ENCODE measurements around the gene KBTBD8. TPM values are rescaled to one million over a fixed set of nuclear protein-coding genes. Genes with fewer than 3 reads are reported as not detected.
A peak's percentile ranks its signal among the peaks of the same experiment; 100 is the strongest.

KBTBD8 gene
- total RNA-seq, 2 donors from 2014 or later: 1.0 to 8.0 TPM

DNA sequence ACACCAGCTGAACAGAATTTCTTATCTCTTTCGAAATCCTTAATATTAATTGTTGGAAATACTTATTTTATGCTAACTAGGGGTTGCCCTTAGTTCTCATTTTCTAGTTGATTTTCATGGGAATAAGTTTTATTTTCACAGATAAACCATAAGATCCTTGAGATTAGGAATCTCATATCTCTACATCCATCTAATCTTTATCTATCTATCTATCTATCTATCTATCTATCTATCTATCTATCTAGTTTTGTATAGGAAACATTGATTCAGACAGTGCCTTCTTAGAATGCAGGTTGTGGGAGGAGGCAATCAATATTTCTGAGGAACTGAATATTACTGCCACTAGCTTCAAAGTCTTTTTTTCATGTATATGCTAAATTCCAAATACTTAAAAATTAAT is 3.5 kb upstream of the KBTBD8 start:
- WGBS: 85% methylated on average over 1 of the region's 1 CpG
- Histone ChIP-seq H3K27ac (no peak overlapping the region), H3K4me3 (no peak overlapping the region), H3K9me3 (no peaks in the 10 kb centered on the region), H3K36me3 (no peaks in the 10 kb centered on the region), H3K4me1 (replicated peaks) (no peaks in the 10 kb centered on the region), H3K27me3 (replicated peaks; ENCODE audit: insufficient read depth) (no peaks in the 10 kb centered on the region)
- DNase-seq (ENCODE audit: low spot score): no peak
- no peak for TF ChIP-seq POLR2A (IDR thresholded peaks at IDR 0.05)
- intact Hi-C loops (cut with DNase I): no loop called here

DNA sequence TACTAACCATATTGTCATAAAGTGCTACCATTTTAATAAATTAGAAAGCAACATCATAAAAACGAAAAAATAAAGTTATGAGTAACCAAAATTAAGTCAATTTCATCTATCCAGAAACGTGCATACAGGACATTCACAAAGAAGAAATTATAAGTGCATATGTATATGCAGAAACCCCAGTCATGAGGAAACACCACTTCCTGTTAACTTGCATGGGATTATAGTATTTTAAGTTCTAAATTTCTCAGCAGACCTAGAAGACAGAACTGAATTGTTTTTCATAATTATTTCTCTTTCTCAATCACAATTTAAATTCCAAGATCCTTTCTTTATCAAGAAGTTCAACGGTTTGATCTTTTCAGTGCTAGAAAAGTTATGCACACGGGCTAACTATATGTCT is 1.4 kb upstream of the KBTBD8 start:
- no peak overlapping the region for H3K4me3 ChIP-seq
- WGBS: 64% methylated on average over 4 of the region's 4 CpGs
- no peak for DNase-seq (ENCODE audit: low spot score)
- intact Hi-C loops (cut with DNase I): no loop called here
- H3K27ac ChIP-seq: no peak overlapping the region
- H3K4me1 ChIP-seq (replicated peaks): no peaks in the 10 kb centered on the region
- no peaks in the 10 kb centered on the region for H3K27me3 ChIP-seq (replicated peaks; ENCODE audit: insufficient read depth)
- no peaks in the 10 kb centered on the region for H3K9me3 ChIP-seq
- H3K36me3 ChIP-seq: no peaks in the 10 kb centered on the region
- TF ChIP-seq, protein P1, sequence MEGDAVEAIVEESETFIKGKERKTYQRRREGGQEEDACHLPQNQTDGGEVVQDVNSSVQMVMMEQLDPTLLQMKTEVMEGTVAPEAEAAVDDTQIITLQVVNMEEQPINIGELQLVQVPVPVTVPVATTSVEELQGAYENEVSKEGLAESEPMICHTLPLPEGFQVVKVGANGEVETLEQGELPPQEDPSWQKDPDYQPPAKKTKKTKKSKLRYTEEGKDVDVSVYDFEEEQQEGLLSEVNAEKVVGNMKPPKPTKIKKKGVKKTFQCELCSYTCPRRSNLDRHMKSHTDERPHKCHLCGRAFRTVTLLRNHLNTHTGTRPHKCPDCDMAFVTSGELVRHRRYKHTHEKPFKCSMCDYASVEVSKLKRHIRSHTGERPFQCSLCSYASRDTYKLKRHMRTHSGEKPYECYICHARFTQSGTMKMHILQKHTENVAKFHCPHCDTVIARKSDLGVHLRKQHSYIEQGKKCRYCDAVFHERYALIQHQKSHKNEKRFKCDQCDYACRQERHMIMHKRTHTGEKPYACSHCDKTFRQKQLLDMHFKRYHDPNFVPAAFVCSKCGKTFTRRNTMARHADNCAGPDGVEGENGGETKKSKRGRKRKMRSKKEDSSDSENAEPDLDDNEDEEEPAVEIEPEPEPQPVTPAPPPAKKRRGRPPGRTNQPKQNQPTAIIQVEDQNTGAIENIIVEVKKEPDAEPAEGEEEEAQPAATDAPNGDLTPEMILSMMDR (IDR thresholded peaks at IDR 0.05): no peak
- TF ChIP-seq POLR2AphosphoS5 (IDR thresholded peaks at IDR 0.05) (no peak), POLR2A (IDR thresholded peaks at IDR 0.05) (no peak)

DNA sequence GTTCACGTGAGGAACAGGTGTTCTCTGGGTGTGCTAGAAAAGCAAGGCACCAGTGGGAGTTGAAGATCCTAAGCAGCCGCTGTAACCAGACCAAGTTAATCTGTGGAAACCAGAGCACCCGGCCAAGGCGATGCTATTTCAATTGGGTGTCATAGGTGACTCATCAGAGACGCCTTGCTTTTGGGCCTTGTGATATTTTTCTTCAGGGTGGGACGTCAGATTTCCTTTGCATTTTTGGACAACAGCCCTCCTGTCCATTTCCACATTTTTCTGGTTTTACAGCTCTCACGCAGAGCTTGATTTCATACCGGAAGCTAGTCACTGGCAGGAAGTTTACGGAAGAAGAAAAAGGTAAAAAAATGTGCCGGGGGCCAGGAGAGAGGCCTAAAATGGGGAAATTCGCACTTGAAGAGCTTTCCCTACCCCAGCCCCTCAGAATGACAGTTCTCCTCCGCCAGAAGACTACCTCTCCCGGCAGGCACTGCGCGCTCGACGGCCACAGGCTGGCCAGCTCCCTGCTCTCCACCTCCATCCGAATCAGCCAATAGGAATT is 471 bp upstream of the KBTBD8 start:
- Histone ChIP-seq H3K9me3 (no peaks in the 10 kb centered on the region), H3K4me1 (replicated peaks) (no peaks in the 10 kb centered on the region), H3K27me3 (replicated peaks; ENCODE audit: insufficient read depth) (no peaks in the 10 kb centered on the region), H3K36me3 (no peaks in the 10 kb centered on the region), H3K27ac (no peak overlapping the region), H3K4me3 (peak overlapping the region; percentile 68 to 80)
- 9% methylated on average over 18 of the region's 18 CpGs for WGBS
- no peak for DNase-seq (ENCODE audit: low spot score)
- TF ChIP-seq POLR2A (IDR thresholded peaks at IDR 0.05) (no peak), POLR2AphosphoS5 (IDR thresholded peaks at IDR 0.05) (no peak)
- intact Hi-C loops (cut with DNase I): no loop called here

DNA sequence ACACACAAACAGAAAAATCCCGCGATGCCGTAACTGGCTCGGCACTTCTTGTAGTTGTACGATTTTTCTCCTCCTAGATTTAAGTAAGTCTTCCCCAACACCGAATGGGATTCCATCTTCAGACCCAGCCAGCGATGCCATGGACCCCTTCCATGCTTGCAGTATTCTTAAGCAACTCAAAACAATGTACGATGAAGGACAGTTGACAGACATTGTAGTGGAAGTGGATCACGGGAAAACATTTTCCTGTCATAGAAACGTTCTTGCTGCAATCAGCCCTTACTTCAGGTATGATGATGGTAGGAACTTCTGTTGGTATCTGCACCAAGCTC is 763 bp downstream of the KBTBD8 start:
- Histone ChIP-seq H3K9me3 (no peaks in the 10 kb centered on the region), H3K27me3 (replicated peaks; ENCODE audit: insufficient read depth) (no peaks in the 10 kb centered on the region), H3K4me3 (peak overlapping the region; percentile 68 to 80), H3K4me1 (replicated peaks) (no peaks in the 10 kb centered on the region), H3K36me3 (no peaks in the 10 kb centered on the region), H3K27ac (no peak overlapping the region)
- WGBS: 7% methylated on average over 10 of the region's 10 CpGs
- DNase-seq (ENCODE audit: low spot score): no peak
- no peak for TF ChIP-seq POLR2AphosphoS5 (IDR thresholded peaks at IDR 0.05)
- TF ChIP-seq, protein P1 (IDR thresholded peaks at IDR 0.05): no peak
- TF ChIP-seq POLR2A (IDR thresholded peaks at IDR 0.05): no peak
- intact Hi-C loops (cut with DNase I): no loop called here

DNA sequence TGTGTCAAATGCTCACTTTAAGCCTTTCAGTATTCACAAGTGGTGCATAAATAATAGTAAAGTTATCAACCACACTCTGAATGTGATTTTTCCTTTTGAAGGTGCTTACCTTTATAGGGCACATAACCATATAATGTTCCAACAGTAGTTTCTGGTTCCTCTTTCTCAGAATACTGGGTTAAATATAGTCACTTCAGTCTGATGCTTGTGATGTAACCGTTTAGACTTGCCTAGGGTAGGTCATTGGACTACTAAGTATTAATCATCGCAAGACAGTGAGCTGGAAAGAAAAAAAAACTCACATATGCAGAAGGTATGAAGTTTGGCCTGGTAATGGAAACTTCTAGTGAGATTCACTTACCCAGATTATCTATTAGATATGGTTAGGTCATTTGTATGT is 1.9 kb downstream of the KBTBD8 start:
- no peak overlapping the region for H3K4me3 ChIP-seq
- DNase-seq (ENCODE audit: low spot score): no peak
- WGBS: 83% methylated on average over 2 of the region's 2 CpGs
- H3K27me3 ChIP-seq (replicated peaks; ENCODE audit: insufficient read depth): no peaks in the 10 kb centered on the region
- no peaks in the 10 kb centered on the region for H3K4me1 ChIP-seq (replicated peaks)
- H3K9me3 ChIP-seq: no peaks in the 10 kb centered on the region
- TF ChIP-seq POLR2AphosphoS5 (IDR thresholded peaks at IDR 0.05) (no peak), POLR2A (IDR thresholded peaks at IDR 0.05) (no peak)
- TF ChIP-seq, protein P1 (IDR thresholded peaks at IDR 0.05): no peak
- intact Hi-C loops (cut with DNase I): no loop called here
- no peaks in the 10 kb centered on the region for H3K36me3 ChIP-seq
- H3K27ac ChIP-seq: no peak overlapping the region

DNA sequence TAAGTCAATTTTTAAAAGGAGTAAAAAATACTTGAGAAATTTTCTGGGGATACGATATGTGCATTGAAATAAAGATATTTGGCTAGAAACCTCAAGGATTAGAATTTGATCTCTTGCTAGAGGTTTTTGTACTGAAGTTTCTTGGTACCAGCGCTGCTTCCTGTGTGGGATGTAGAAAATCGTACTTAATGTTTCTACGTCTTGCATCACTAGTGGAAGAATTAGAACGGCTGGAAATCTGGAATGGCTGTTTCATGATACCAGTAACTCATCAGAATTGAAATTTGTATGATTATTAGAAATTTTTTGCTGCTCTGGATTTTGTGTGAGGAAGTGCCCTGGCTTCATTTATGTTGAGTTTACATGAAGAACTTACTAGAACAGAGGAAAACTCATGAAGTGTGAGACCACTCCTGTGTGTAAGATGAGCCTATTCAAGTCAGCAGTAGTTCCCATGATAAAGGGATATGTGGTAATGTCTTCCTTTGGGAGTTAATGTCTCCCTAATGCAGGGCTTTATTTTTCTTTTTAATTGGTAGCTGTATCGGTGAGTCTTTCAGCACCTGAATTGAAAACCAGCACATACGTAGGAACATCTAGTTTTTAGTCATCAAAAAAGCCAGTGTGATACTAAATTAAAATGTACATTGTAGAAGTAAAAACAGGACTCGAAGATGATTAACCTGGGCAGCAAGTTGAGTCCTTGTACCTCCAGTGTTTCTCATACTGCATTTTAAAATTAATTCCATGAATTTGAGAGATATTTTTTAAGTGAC is 3.2 kb downstream of the KBTBD8 start:
- H3K27ac ChIP-seq: no peak overlapping the region
- intact Hi-C loops (cut with DNase I): no loop called here
- H3K4me1 ChIP-seq (replicated peaks): no peaks in the 10 kb centered on the region
- TF ChIP-seq POLR2A (IDR thresholded peaks at IDR 0.05) (no peak), POLR2AphosphoS5 (IDR thresholded peaks at IDR 0.05) (no peak)
- TF ChIP-seq, protein P1 (IDR thresholded peaks at IDR 0.05): no peak
- no peak overlapping the region for H3K4me3 ChIP-seq
- no peak for DNase-seq (ENCODE audit: low spot score)
- no peaks in the 10 kb centered on the region for H3K27me3 ChIP-seq (replicated peaks; ENCODE audit: insufficient read depth)
- no peaks in the 10 kb centered on the region for H3K36me3 ChIP-seq
- no peaks in the 10 kb centered on the region for H3K9me3 ChIP-seq
- 93% methylated on average over 8 of the region's 8 CpGs for WGBS
